Esophagus muscularis mucosa (tissue), 4 donors: ENCODE measurements around the gene ABI3BP. TPM values are rescaled to one million over a fixed set of nuclear protein-coding genes. Genes with fewer than 3 reads are reported as not detected.

ENCODE experiments used
- DNase-seq: peaks from one replicate; pipeline ENCODE4 v3.0.0-alpha.2; 2017; ENCODE audit errors: extremely low spot score
- H3K27ac ChIP-seq, 4 donors: fragments of 200-600 bp; sonication (generic); replicated peaks in 1 of 4; 1 replicate in 3 of 4; 2 replicates in 1 of 4; pipeline ENCODE4 v1.5.1; 2016 to 2019; ENCODE audit warnings: mild to moderate bottlenecking in 1 of 4
- H3K27me3 ChIP-seq, 4 donors: fragments of 200-600 bp; sonication (generic); one replicate each; pipeline versions ENCODE4 v1.5.1 to v1.6.0; 2016 to 2019
- H3K36me3 ChIP-seq, 4 donors: fragments of 200-600 bp; sonication (generic); one replicate each; pipeline ENCODE4 v1.5.1; 2016 to 2019
- H3K4me1 ChIP-seq, 4 donors: fragments of 200-600 bp; sonication (generic); one replicate each; pipeline ENCODE4 v1.5.1; 2016 to 2019
- H3K4me3 ChIP-seq, 4 donors: fragments of 200-600 bp; sonication (generic); 1 replicate in 2 of 4; 2 replicates in 2 of 4; pipeline ENCODE4 v1.5.1; 2016 to 2019; ENCODE audit warnings: mild to moderate bottlenecking in 4 of 4, moderate library complexity in 1 of 4
- H3K9me3 ChIP-seq, 4 donors: fragments of 200-600 bp; sonication (generic); 1 replicate in 3 of 4; 2 replicates in 1 of 4; pipeline ENCODE4 v1.5.1; 2016 to 2019
- EP300 ChIP-seq: sonication (generic); formaldehyde crosslinking; IDR thresholded peaks from one replicate; pipeline ENCODE4 v1.6.1; 2017; ENCODE audit warnings: antibody characterized with exemption
- POLR2A ChIP-seq: fragments of 450-650 bp; IDR thresholded peaks from one replicate; pipeline ENCODE4 v1.6.1; 2017; ENCODE audit warnings: antibody characterized with exemption, moderate library complexity, mild to moderate bottlenecking, low read depth
- POLR2AphosphoS5 ChIP-seq, 2 donors: sonication (generic); formaldehyde crosslinking; IDR thresholded peaks; one replicate each; pipeline ENCODE4 v1.6.1; 2017; ENCODE audit warnings: antibody characterized with exemption in 2 of 2
- WGBS: methylation state at CpG from one replicate; pipeline ENCODE4 v1.1.5; 2018; 5-methylcytosine and 5-hydroxymethylcytosine counted together
- intact Hi-C: fragments of 100-400 bp; cut with DNase I; formaldehyde crosslinking; loops from one replicate; pipeline ENCODE4 v1.15.1; 2023
- total RNA-seq, 4 donors: library from RNA; depleted of rRNA; stranded (reverse); fragments of >200 nt; gene quantifications; one replicate each; pipeline versions ENCODE4 v1.1.0 to v1.2.1, GENCODE V29; 2016
- TF ChIP-seq, protein P1 (sequence below), 3 experiments: fragments of 200-600 bp in 2 of 3; fragments of 450-650 bp in 1 of 3; sonication (generic) in 2 of 3; IDR thresholded peaks; one replicate each; pipeline ENCODE4 v1.5.1; 2017 to 2019; ENCODE audit warnings: antibody characterized with exemption in 3 of 3, mild to moderate bottlenecking in 2 of 3, moderate library complexity in 1 of 3

The ABI3BP gene
- total RNA-seq, 4 donors from 2014 or later, result 25.7 to 67.3 (median 61.5) TPM

DNA sequence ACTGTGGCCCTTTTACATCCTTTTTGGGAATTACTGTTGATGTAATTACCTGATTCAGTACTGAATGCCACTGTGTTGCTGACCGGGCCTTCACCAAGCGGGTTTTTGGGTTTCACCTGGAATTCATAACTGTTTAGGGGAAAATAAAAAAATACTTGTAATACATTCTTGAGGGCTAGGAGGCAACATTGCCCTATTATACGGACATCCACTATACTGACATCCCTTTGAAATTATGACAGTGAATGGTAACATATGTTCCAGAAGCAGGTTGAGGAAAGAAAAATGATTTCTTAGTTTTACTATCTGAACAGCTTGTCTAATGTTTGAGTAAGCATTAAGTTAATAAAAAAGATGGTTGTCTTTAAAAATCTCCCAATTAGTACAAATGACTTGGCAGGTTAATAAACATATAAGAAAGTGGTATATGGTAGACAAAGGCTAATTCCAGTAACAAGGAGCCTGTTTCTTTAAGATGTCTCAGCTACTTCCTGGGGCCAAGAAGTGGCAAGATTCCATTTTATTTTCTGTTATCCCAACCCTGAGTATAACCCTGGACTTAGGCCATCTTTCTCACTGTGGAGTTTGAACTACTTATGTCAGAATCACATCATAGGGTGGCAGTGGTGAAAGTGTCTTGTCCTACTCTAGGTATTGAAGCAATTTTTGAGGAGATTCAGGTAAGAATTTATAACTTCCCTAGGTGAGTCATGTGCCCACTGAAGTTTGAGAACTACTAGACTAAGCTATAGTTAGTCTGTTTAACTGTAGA, 238.5 kb downstream of the ABI3BP start:
- no peaks in the 10 kb centered on the region for H3K27me3 ChIP-seq
- peak overlapping the region in 1 of 4 donors; percentile 8 for H3K27ac ChIP-seq
- H3K4me3 ChIP-seq, result no peak overlapping the region
- H3K4me1 ChIP-seq, result peaks cover 0 to 27% (median 21%) of the 10 kb centered on the region in 4 donors
- TF ChIP-seq POLR2A (no peak), POLR2AphosphoS5 (IDR thresholded peaks at IDR 0.05) (no peak)
- WGBS, result 73% methylated on average over 3 of the region's 3 CpGs
- H3K36me3 ChIP-seq, result peaks cover 1 to 45% (median 25%) of the 10 kb centered on the region in 4 donors
- H3K9me3 ChIP-seq, result no peaks in the 10 kb centered on the region
- DNase-seq, result no peak
- intact Hi-C loops, result no loop called here

DNA sequence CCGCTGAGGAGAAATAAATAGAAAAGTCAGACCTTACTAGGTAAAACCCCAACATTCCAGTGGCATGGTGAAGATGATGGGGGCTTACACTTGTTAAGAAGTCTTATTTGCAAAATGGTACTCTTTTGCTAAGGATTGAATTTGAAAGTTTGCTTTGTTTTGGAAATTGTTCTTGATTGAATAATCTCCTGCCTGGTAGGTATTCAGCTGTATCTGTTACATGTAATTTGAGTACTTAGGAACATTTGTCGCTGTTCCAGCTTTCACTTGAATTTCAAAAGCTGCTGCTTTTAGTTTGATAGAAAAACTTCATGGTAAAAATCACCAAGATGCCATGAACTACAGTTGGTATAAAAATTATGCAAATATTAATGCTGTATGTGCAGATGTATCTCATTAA, 239.4 kb downstream of the ABI3BP start:
- Histone ChIP-seq H3K4me1 (peaks cover 0 to 27% (median 21%) of the 10 kb centered on the region in 4 donors), H3K27ac (no peak overlapping the region), H3K27me3 (no peaks in the 10 kb centered on the region), H3K9me3 (no peaks in the 10 kb centered on the region), H3K36me3 (peaks cover 4 to 54% (median 29%) of the 10 kb centered on the region in 4 donors), H3K4me3 (no peak overlapping the region)
- intact Hi-C loops, result no loop called here
- DNase-seq, result no peak
- 67% methylated on average over 2 of the region's 2 CpGs for whole genome bisulfite sequencing
- TF ChIP-seq EP300, result no peak
- TF ChIP-seq, protein P1, sequence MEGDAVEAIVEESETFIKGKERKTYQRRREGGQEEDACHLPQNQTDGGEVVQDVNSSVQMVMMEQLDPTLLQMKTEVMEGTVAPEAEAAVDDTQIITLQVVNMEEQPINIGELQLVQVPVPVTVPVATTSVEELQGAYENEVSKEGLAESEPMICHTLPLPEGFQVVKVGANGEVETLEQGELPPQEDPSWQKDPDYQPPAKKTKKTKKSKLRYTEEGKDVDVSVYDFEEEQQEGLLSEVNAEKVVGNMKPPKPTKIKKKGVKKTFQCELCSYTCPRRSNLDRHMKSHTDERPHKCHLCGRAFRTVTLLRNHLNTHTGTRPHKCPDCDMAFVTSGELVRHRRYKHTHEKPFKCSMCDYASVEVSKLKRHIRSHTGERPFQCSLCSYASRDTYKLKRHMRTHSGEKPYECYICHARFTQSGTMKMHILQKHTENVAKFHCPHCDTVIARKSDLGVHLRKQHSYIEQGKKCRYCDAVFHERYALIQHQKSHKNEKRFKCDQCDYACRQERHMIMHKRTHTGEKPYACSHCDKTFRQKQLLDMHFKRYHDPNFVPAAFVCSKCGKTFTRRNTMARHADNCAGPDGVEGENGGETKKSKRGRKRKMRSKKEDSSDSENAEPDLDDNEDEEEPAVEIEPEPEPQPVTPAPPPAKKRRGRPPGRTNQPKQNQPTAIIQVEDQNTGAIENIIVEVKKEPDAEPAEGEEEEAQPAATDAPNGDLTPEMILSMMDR (IDR thresholded peaks at IDR 0.05), result no peak
- TF ChIP-seq POLR2AphosphoS5 (IDR thresholded peaks at IDR 0.05), result no peak
- TF ChIP-seq POLR2A, result no peak

DNA sequence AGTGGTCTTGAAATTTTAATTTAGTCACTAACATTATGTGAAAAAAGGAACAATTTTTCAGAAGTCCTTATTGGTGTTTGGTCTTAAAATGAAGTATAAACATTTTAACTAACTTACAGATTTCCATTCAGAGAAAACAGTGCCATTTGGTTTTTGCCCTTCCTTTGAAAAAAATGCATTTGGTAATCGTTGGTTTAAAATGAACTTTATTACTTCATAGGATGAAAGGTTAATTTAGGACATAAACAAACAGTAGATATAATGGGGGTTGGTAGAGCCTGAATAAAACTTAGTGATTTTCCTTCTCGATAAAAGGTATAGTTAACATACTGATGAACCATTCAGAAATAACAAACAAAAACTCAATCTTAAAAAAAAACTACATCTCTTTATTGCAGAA, 244.3 kb downstream of the ABI3BP start:
- TF ChIP-seq EP300 (no peak), POLR2A (no peak), POLR2AphosphoS5 (IDR thresholded peaks at IDR 0.05) (no peak)
- TF ChIP-seq, protein P1 (IDR thresholded peaks at IDR 0.05), result no peak
- H3K27me3 ChIP-seq, result no peaks in the 10 kb centered on the region
- H3K4me3 ChIP-seq, result no peak overlapping the region
- intact Hi-C loops, result loop anchor here (10.0 kb wide), 1 partner anchor 446 kb away; no protein-coding TSS in a partner anchor
- no peak for DNase-seq
- 79% methylated on average over 2 of the region's 2 CpGs for WGBS
- H3K27ac ChIP-seq, result no peak overlapping the region
- H3K4me1 ChIP-seq, result peaks cover 5 to 18% (median 11%) of the 10 kb centered on the region in 4 donors
- H3K9me3 ChIP-seq, result no peaks in the 10 kb centered on the region
- H3K36me3 ChIP-seq, result peaks cover 13 to 88% (median 53%) of the 10 kb centered on the region in 4 donors

DNA sequence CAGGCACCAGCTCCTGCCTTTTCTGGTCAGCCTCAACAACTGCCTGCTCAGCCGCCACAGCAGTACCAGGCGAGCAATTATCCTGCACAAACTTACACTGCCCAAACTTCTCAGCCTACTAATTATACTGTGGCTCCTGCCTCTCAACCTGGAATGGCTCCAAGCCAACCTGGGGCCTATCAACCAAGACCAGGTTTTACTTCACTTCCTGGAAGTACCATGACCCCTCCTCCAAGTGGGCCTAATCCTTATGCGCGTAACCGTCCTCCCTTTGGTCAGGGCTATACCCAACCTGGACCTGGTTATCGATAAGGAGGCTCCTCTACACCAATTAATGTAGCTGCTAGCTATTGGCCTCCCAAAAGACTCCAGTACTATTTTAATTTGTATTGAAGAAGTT, 245.0 kb downstream of the ABI3BP start:
- no peak for TF ChIP-seq EP300
- no peak for TF ChIP-seq POLR2A
- TF ChIP-seq POLR2AphosphoS5 (IDR thresholded peaks at IDR 0.05), result no peak
- TF ChIP-seq, protein P1 (IDR thresholded peaks at IDR 0.05), result no peak
- Histone ChIP-seq H3K27ac (peak overlapping the region in 2 of 4 donors; percentile 3 to 34), H3K9me3 (no peaks in the 10 kb centered on the region), H3K4me3 (no peak overlapping the region), H3K36me3 (peaks cover 13 to 83% (median 53%) of the 10 kb centered on the region in 4 donors), H3K4me1 (peaks cover 0 to 18% (median 9%) of the 10 kb centered on the region in 4 donors), H3K27me3 (no peaks in the 10 kb centered on the region)
- no peak for DNase-seq
- 91% methylated on average over 6 of the region's 6 CpGs for WGBS
- intact Hi-C loops, result loop anchor here (10.0 kb wide), 1 partner anchor 447 kb away; no protein-coding TSS in a partner anchor

DNA sequence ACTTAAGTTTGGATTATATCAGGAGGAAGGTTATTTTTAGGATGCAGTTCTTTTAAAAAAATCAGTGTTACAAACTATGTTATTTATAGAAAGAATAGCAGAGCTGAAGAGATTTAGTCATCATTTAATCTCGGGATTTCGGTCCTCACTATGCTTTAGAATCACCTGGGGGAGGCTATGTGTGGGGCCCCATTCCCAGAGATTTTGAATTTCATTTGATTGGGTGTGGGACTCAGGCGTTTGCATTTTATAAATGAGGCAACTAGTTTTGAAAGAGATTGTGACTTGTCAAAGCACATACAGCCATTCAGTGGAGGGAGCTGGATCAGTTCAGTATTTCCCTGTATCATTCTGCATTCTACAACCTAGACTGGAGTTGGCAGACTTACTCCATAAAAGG, 247.1 kb downstream of the ABI3BP start:
- no peak for DNase-seq
- peaks cover 0 to 18% (median 9%) of the 10 kb centered on the region in 4 donors for H3K4me1 ChIP-seq
- H3K36me3 ChIP-seq, result peaks cover 13 to 77% (median 48%) of the 10 kb centered on the region in 4 donors
- no peaks in the 10 kb centered on the region for H3K27me3 ChIP-seq
- intact Hi-C loops, result loop anchor here (10.0 kb wide), 1 partner anchor 449 kb away; no protein-coding TSS in a partner anchor
- H3K4me3 ChIP-seq, result no peak overlapping the region
- no peak for TF ChIP-seq POLR2AphosphoS5 (IDR thresholded peaks at IDR 0.05)
- TF ChIP-seq, protein P1 (IDR thresholded peaks at IDR 0.05), result no peak
- TF ChIP-seq EP300, result no peak
- TF ChIP-seq POLR2A, result no peak
- 42% methylated on average over 3 of the region's 3 CpGs for WGBS
- H3K9me3 ChIP-seq, result no peaks in the 10 kb centered on the region
- H3K27ac ChIP-seq, result peak overlapping the region in 1 of 4 donors; percentile 3
